ENCODE results near the gene OR2A14. TPM values are rescaled to one million over a fixed set of nuclear protein-coding genes. Genes with fewer than 3 reads are reported as not detected.
A peak's percentile ranks its signal among the peaks of the same experiment; 100 is the strongest.
"Not testable (repeated sequence)": the region's sequence is repeated elsewhere in the genome, so short reads cannot be mapped to it uniquely, and the experiment has no call there.

OR2A14 gene
- total RNA-seq, 1 experiment from 2014 or later, result not detected

DNA sequence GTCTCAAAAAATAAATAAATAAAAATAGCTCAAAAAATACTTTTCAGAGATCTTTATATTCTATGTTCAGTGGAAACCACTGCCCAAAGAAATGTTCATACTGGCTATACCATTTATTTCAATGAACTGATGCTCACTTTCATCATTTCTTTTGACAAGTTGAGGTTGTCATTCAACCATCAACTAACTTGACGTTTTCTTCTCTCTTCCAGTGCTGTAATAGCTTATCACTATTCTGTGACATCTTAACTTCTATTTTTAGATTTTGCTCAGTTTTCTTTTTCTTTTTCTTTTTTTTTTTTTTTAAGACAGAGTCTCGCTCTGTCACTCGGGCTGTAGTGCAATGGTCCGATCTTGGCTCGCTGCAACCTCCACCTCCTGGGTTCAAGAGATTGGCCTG is 51.6 kb downstream of the OR2A14 start:
- Histone ChIP-seq H3K9me3 (ENCODE audit: insufficient read depth, low read depth) (no peaks in the 10 kb centered on the region), H3K4me1 (replicated peaks; ENCODE audit: insufficient read depth) (no peaks in the 10 kb centered on the region), H3K27ac (no peak overlapping the region), H4K20me1 (ENCODE audit: insufficient read depth) (no peaks in the 10 kb centered on the region), H3K36me3 (ENCODE audit: low read depth) (no peaks in the 10 kb centered on the region), H3K9me2 (ENCODE audit: insufficient read depth) (no peaks in the 10 kb centered on the region), H3K4me3 (no peak overlapping the region), H3K27me3 (ENCODE audit: insufficient read depth, low read depth) (no peaks in the 10 kb centered on the region), H3F3A (ENCODE audit: insufficient read depth, low read depth) (no peaks in the 10 kb centered on the region), H3K79me2 (ENCODE audit: low read depth) (no peaks in the 10 kb centered on the region), H3K4me2 (no peak overlapping the region), H2AFZ (no peak overlapping the region)
- ChIA-PET POLR2A (ENCODE audit: unreplicated experiment) (no interaction called here), CTCF (interaction anchor here (0.5 to 0.8 kb wide), 3 partner anchors 20 to 178 kb away, joined by 3 to 4 read pairs (median 4); no protein-coding TSS in a partner anchor)
- no peak for TF ChIP-seq EZH2 (IDR thresholded peaks at IDR 0.05; ENCODE audit: low read depth)
- TF ChIP-seq, protein P1, sequence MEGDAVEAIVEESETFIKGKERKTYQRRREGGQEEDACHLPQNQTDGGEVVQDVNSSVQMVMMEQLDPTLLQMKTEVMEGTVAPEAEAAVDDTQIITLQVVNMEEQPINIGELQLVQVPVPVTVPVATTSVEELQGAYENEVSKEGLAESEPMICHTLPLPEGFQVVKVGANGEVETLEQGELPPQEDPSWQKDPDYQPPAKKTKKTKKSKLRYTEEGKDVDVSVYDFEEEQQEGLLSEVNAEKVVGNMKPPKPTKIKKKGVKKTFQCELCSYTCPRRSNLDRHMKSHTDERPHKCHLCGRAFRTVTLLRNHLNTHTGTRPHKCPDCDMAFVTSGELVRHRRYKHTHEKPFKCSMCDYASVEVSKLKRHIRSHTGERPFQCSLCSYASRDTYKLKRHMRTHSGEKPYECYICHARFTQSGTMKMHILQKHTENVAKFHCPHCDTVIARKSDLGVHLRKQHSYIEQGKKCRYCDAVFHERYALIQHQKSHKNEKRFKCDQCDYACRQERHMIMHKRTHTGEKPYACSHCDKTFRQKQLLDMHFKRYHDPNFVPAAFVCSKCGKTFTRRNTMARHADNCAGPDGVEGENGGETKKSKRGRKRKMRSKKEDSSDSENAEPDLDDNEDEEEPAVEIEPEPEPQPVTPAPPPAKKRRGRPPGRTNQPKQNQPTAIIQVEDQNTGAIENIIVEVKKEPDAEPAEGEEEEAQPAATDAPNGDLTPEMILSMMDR (conservative IDR thresholded peaks at IDR 0.05), result no peak
- BruUV-seq (replicated peaks), result no TSS peak
- intact Hi-C loops (cut with micrococcal nuclease; ENCODE audit: unreplicated experiment), result no loop called here
- no peak for DNase-seq

DNA sequence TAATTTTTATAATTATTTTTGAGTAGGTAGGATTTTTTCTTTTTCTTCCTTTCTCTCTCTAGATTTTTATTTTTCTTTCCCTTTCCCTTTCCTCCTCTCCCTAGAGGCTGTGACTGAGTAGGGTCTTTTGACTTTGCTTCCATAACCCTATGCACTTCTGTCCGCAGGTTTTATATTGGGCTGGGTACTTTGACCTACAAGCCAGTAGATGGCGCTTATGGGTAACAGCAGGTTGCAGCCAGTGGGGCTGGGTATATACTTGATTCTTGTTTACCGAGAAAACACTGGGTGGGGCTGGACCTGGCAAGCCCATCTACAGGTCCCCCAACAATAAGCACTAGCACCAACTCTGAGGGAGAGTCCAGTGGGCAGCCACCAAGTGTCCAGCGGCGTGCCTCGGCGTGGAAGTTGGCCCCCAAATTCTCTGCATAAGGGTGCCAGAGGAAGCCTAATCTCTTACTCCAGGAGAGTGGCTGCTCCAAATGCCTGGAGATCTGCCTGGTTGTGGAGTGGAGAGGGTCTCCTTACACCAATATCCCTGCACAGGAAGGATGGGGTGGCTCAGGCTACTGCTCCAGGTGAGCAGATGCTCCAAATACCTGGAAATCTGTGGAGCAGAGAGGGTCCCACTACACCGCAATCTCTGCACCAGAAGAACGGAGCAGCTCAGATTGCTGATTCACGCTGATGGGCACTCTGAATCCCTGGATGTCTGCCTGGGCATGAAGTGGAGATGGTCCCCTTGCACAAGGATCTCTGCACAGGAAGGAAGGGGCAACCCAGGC is 55.6 kb downstream of the OR2A14 start:
- TF ChIP-seq, protein P1 (conservative IDR thresholded peaks at IDR 0.05), result peak; percentile 67
- H3K79me2 ChIP-seq (ENCODE audit: low read depth); intact Hi-C loops (cut with micrococcal nuclease; ENCODE audit: unreplicated experiment); H4K20me1 ChIP-seq (ENCODE audit: insufficient read depth); BruUV-seq (replicated peaks); H3K27me3 ChIP-seq (ENCODE audit: insufficient read depth, low read depth); H3K4me3 ChIP-seq; H3K27ac ChIP-seq; POLR2A ChIA-PET (ENCODE audit: unreplicated experiment); H3K9me2 ChIP-seq (ENCODE audit: insufficient read depth); H3K4me1 ChIP-seq (replicated peaks; ENCODE audit: insufficient read depth); CTCF ChIA-PET; H3F3A ChIP-seq (ENCODE audit: insufficient read depth, low read depth); DNase-seq; H3K9me3 ChIP-seq (ENCODE audit: insufficient read depth, low read depth); H3K36me3 ChIP-seq (ENCODE audit: low read depth); H2AFZ ChIP-seq; H3K4me2 ChIP-seq: not testable (repeated sequence)

DNA sequence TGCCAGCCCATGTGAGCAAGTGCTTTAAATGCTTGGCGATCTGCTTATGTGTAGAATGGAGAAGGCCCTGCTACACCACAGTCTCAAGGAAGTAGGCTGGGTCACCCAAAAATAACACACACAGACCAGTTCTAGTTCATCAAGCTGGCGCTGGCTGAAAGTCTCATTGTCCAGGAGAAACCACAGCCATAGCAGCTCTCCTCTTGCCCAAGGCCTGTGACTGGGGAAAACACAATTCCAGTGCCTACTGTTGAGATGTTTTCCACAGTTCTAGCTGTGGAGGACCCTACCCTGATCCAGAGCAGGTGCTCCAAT is 56.1 kb downstream of the OR2A14 start:
- H3K4me1 ChIP-seq (replicated peaks; ENCODE audit: insufficient read depth); CTCF ChIA-PET; H3K4me2 ChIP-seq; H3K27ac ChIP-seq; POLR2A ChIA-PET (ENCODE audit: unreplicated experiment); H2AFZ ChIP-seq; H3K9me3 ChIP-seq (ENCODE audit: insufficient read depth, low read depth); H3K27me3 ChIP-seq (ENCODE audit: insufficient read depth, low read depth); H3K4me3 ChIP-seq; H3K36me3 ChIP-seq (ENCODE audit: low read depth); intact Hi-C loops (cut with micrococcal nuclease; ENCODE audit: unreplicated experiment); H3K9me2 ChIP-seq (ENCODE audit: insufficient read depth); H3F3A ChIP-seq (ENCODE audit: insufficient read depth, low read depth); DNase-seq; H4K20me1 ChIP-seq (ENCODE audit: insufficient read depth); BruUV-seq (replicated peaks); H3K79me2 ChIP-seq (ENCODE audit: low read depth): not testable (repeated sequence)

Other genes with a start within 250 kb of the OR2A14 start
- gene TCAF1, start 221.0 kb upstream of the OR2A14 start, total RNA-seq (2021), result 41.5 and 44.6 TPM in 2 replicates
- not detected in 2 replicates for gene OR2F2, start 187.9 kb upstream of the OR2A14 start, total RNA-seq (2021)
- gene OR2F1, start 168.3 kb upstream of the OR2A14 start, total RNA-seq (2021), result not detected in 2 replicates
- gene OR6B1, start 122.9 kb upstream of the OR2A14 start, total RNA-seq (2021), result not detected in 2 replicates
- not detected in 2 replicates for gene OR2A5, start 74.2 kb upstream of the OR2A14 start, total RNA-seq (2021)
- not detected in 2 replicates for gene OR2A25, start 53.4 kb upstream of the OR2A14 start, total RNA-seq (2021)
- not detected in 2 replicates for gene OR2A12, start 36.9 kb upstream of the OR2A14 start, total RNA-seq (2021)
- gene OR2A2, start 13.6 kb upstream of the OR2A14 start, total RNA-seq (2021), result not detected in 2 replicates
- 5.8 and 8.2 TPM in 2 replicates for gene CTAGE4, start 60.3 kb downstream of the OR2A14 start, total RNA-seq (2021)
- gene ARHGEF35, start 72.7 kb downstream of the OR2A14 start, total RNA-seq (2021), result 27.6 and 29.6 TPM in 2 replicates
- gene OR2A42, start 116.4 kb downstream of the OR2A14 start, total RNA-seq (2021), result not detected in 2 replicates
- gene OR2A7, start 141.6 kb downstream of the OR2A14 start, total RNA-seq (2021), result 6.0 and 7.6 TPM in 2 replicates
- gene CTAGE8, start 146.1 kb downstream of the OR2A14 start, total RNA-seq (2021), result 7.2 and 9.9 TPM in 2 replicates
- not detected in 2 replicates for gene OR2A1, start 189.2 kb downstream of the OR2A14 start, total RNA-seq (2021)
- gene ARHGEF5, start 232.2 kb downstream of the OR2A14 start, total RNA-seq (2021), result 40.0 and 50.1 TPM in 2 replicates

Measured in PC-9 (cell line).